Dermis microvascular lymphatic vessel endothelial cell (primary cell): Measurements from ENCODE around the gene ZBTB25. TPM values are rescaled to one million over a fixed set of nuclear protein-coding genes. Genes with fewer than 3 reads are reported as not detected.
A peak's percentile ranks its signal among the peaks of the same experiment; 100 is the strongest.

Experiments used
- DNase-seq, 2 donors: peaks; one replicate each; pipeline versions ENCODE4 v3.0.0 to v3.0.0-alpha.2; 2010; ENCODE audit warnings: low read depth in 2 of 2
- total RNA-seq: library from RNA; depleted of rRNA; stranded (reverse); fragments of >200 nt; gene quantifications from 2 replicates; pipeline ENCODE4 v1.2.1, GENCODE V29; 2014

The ZBTB25 gene
- total RNA-seq, 1 donor from 2014 or later: 3.1 TPM

GRCh38 chr14:64516969-64517368 lies 13.3 kb upstream of the ZBTB25 start:
- no peak for DNase-seq

DNA sequence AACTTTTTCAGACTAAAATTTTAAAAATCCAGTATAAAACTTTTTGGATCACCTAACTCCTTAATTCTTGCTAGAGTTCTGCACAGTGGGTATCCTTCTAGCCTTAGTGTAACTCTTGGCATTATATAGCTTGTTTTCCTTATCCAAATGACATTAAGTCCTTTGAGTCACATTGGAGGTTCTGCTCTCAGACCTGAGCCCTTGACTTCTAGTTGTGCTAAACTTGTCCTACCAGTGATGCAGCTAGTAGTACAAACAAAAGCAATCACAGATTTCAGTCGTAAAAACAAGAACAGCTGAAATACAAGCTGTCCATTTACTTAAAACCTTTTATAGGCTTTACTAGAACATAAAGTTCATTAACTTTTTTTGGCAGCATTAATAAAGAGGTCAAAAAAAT lies 11.4 kb upstream of the ZBTB25 start:
- no peak for DNase-seq

- no peak for DNase-seq
These were observed 9.6 kb upstream of the ZBTB25 start for GRCh38 chr14:64513271-64513670.

GRCh38 chr14:64510825-64511671 lies 7.4 kb upstream of the ZBTB25 start:
- peak; percentile 45 to 76 for DNase-seq

DNA sequence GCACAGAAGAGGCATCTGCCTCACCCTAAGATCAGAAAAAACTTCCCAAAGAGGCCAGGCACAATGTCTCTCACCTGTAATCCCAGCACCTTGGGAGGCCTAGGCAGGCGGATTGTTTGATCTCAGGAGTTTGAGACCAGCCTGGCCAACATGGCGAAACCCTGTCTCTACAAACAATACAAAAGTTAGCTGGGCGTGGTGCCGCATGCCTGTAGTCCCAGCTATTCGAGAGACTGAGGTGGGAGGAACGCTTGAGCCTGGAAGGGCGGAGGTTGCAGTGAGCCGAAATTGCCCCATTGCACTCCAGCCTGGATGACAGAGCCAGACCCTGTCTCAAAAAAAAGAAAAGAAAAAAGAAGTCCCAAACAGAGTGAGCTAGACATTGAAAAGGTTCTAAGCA lies 5.4 kb upstream of the ZBTB25 start:
- DNase-seq: no peak

GRCh38 chr14:64508215-64508776 lies 4.7 kb upstream of the ZBTB25 start:
- DNase-seq: no peak

DNA sequence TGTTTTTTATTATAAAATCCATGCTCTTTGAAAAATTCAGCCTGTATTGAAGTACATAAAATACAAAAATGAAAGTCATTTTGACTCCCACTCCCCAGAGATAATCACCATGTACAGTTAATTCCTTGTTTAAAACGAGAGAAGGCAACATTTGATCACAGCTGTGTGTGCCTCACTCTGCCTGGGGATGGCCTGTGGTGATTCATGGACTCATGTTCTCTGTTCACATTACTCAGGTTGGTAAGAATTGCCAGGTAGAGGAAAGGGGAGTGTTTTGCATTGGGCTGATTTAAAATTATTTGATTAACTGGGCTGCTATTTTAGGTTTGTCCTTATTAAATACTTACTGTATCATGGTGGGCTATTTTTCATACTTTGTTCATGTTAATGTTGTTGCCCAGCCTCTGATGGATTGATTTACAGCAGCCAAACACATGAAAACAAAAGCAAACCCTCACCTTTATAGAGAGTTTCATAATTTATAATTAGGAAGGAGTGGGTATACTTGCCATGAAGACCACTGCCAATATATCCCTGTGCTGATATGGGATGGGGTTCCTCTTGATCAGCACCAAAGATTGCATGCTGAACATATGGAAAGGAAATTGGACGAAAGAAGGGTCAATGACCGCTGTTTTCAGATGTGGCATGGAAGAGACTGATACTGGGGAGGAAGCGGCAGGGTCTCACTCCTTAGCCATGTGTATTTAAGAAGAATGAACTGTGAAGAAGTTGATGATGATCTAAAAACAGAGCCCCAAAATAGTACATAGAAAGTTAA lies 3.9 kb upstream of the ZBTB25 start:
- peak in 1 of 2 donors; percentile 42 for DNase-seq

GRCh38 chr14:64506721-64507120 lies 3.1 kb upstream of the ZBTB25 start:
- no peak for DNase-seq

- peak; percentile 42 to 86 for DNase-seq
These were observed 1.5 kb upstream of the ZBTB25 start for GRCh38 chr14:64504897-64505794.

- peak; percentile 76 to 92 for DNase-seq
These were observed 765 bp upstream of the ZBTB25 start, which contains the start of gene ZBTB1 for GRCh38 chr14:64504310-64504896. Gene ZBTB1 (plus strand): TSS chr14:64504770. CDS start chr14:64521505, 16,735 bp downstream.

- peak in 1 of 2 donors; percentile 21 for DNase-seq
These were observed 678 bp downstream of the ZBTB25 start for GRCh38 chr14:64502887-64503433.

GRCh38 chr14:64502456-64502855 lies 1.2 kb downstream of the ZBTB25 start:
- DNase-seq: no peak

GRCh38 chr14:64501411-64502171 lies 2.0 kb downstream of the ZBTB25 start:
- DNase-seq: peak in 1 of 2 donors; percentile 37

GRCh38 chr14:64500088-64500487 lies 3.5 kb downstream of the ZBTB25 start:
- DNase-seq: no peak

DNA sequence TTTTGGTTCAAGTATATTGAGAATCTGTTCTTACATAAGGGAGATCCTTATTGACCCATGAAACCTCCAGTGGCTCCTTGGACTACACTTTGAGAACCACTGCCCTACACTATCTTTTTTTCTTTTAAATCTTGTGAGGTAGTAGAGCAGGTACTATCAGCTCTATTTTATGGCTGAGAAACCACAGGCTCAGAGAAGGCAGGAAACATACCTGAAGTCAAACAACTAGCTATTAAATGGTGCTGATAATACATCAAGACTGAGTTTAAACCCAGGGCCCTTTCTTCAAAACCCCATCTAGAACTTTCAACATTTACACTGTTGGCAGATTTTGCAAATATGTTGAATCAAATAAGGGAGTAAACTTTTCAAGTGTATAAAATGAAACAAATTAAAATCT lies 6.9 kb downstream of the ZBTB25 start:
- no peak for DNase-seq

GRCh38 chr14:64495252-64495651 lies 8.4 kb downstream of the ZBTB25 start:
- no peak for DNase-seq

DNA sequence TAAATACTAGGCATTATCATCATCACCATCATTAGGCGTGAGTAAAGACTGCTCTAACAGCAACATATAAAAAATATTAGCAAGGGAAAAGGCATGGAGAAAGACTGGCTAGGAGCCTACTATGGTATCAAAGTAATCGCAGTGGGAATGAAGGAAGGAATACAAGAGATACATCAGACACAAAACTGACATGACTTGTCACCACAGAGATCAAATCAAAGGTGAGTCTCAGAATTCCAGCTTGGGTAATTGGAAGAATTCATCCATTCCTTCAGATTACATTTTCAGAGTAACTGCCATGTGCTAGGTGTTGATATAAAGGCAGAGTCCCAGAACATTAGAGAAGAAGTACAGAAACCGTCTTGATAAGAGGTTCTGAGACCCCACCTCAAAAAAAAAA lies 10.2 kb downstream of the ZBTB25 start:
- no peak for DNase-seq

DNA sequence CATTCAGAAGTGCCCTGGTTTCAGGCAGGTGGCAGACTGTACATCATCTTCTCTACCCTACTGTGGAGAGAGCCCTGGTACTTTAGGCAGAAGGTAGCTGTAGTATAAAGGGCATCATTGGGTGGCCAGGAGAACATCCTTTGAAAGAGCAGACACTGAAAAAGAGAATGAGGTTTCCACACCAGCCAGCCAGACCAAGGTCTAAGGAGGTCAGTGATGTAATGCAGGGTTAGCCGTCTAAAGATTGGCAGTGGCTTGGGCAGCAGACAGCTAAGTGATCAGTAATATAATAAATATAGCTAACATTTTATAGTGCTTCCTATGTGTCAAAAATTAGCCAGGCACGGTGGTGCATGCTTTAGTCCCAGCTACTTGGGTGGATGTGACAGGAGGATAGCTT lies 12.0 kb downstream of the ZBTB25 start:
- no peak for DNase-seq

DNA sequence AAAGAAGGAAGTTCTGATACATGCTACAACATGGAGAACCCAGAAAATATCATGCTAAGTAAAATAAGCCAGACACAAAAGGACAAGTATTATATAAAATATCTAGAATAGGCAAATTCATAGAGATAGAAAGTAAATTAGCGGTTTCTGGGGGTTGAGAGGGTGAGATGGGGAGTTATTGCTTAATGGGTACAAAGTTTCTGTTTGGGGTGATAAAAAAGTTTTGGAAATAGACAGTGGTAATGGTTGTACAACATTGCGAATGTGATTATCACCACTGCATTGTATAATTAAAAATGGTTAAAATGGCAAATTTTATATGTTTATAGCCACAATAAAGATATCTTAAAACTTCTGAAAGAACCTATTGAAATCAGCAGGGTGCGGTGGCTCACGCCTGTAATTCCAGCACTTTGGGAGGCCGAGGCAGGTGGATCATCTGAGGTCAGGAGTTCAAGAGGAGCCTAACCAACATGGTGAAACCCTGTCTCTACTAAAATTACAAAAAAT lies 15.0 kb downstream of the ZBTB25 start:
- no peak for DNase-seq
